HG02678 (cell line): ENCODE results near the gene TPST2.
A peak's percentile ranks its signal among the peaks of the same experiment; 100 is the strongest.

Experiments used
- ATAC-seq: cut with Tn5 transposase; IDR thresholded peaks from one replicate; pipeline ENCODE4 v1.9.1; 2021; ENCODE audit warnings: mild to moderate bottlenecking, moderate library complexity; ENCODE audit not compliant: unreplicated experiment

Gene TPST2

GRCh38 chr22:26610996-26611395 lies 21.1 kb upstream of the TPST2 start:
- ATAC-seq = no peak

GRCh38 chr22:26610072-26610958 lies 20.4 kb upstream of the TPST2 start:
- peak; percentile 80 for ATAC-seq

- ATAC-seq = no peak
Measured at GRCh38 chr22:26609287-26609686, 19.4 kb upstream of the TPST2 start.

- no peak for ATAC-seq
Measured at GRCh38 chr22:26608129-26608528, 18.2 kb upstream of the TPST2 start.

- no peak for ATAC-seq
Measured at GRCh38 chr22:26606611-26607010, 16.7 kb upstream of the TPST2 start.

- ATAC-seq = no peak
Measured at GRCh38 chr22:26604368-26604767, 14.4 kb upstream of the TPST2 start.

GRCh38 chr22:26602127-26602526 lies 12.2 kb upstream of the TPST2 start:
- ATAC-seq = no peak

- ATAC-seq = no peak
Measured at GRCh38 chr22:26601726-26602125, 11.8 kb upstream of the TPST2 start.

GRCh38 chr22:26599505-26599904 lies 9.6 kb upstream of the TPST2 start:
- ATAC-seq = no peak

- no peak for ATAC-seq
Measured at GRCh38 chr22:26597480-26597879, 7.5 kb upstream of the TPST2 start.

GRCh38 chr22:26597026-26597425 lies 7.1 kb upstream of the TPST2 start:
- ATAC-seq = no peak

GRCh38 chr22:26593763-26594162 lies 3.8 kb upstream of the TPST2 start:
- ATAC-seq = no peak

GRCh38 chr22:26592421-26592891 lies 2.5 kb upstream of the TPST2 start:
- ATAC-seq = no peak

GRCh38 chr22:26589367-26589844 lies 526 bp downstream of the TPST2 start:
- ATAC-seq = peak; percentile 10

- no peak for ATAC-seq
Measured at GRCh38 chr22:26588729-26589366, 1.1 kb downstream of the TPST2 start.

- ATAC-seq = no peak
Measured at GRCh38 chr22:26587991-26588613, 1.8 kb downstream of the TPST2 start.

- ATAC-seq = no peak
Measured at GRCh38 chr22:26586556-26587325, 3.2 kb downstream of the TPST2 start.

GRCh38 chr22:26585104-26585790 lies 4.7 kb downstream of the TPST2 start:
- ATAC-seq = no peak

GRCh38 chr22:26584010-26584409 lies 5.9 kb downstream of the TPST2 start:
- ATAC-seq = no peak

- ATAC-seq = no peak
Measured at GRCh38 chr22:26581633-26582168, 8.2 kb downstream of the TPST2 start.
